Neural progenitor cell (in vitro differentiated cells): ENCODE results near the gene PLG.
"Not testable (repeated sequence)": the region's sequence is repeated elsewhere in the genome, so short reads cannot be mapped to it uniquely, and the experiment has no call there.

Experiments used
- CTCF ChIP-seq: fragments of 200-600 bp; sonication (generic); IDR thresholded peaks from 2 replicates; pipeline ENCODE4 v1.5.1; 2017; ENCODE audit warnings: antibody characterized with exemption, mild to moderate bottlenecking
- EZH2 ChIP-seq: fragments of 200-600 bp; sonication (generic); IDR thresholded peaks from 2 replicates; pipeline ENCODE4 v1.6.1; 2017; ENCODE audit warnings: antibody characterized with exemption, mild to moderate bottlenecking, moderate library complexity
- EZH2phosphoT487 ChIP-seq: fragments of 200-600 bp; sonication (generic); IDR thresholded peaks from 2 replicates; pipeline ENCODE4 v1.6.1; 2017; ENCODE audit warnings: antibody characterized with exemption

- not testable (repeated sequence) for TF ChIP-seq EZH2, EZH2phosphoT487, CTCF
These were observed 39.0 kb downstream of the PLG start for GRCh38 chr6:160741012-160741411.
